GM23338 (cell line): ENCODE results near the gene LRRC37A3. TPM values are rescaled to one million over a fixed set of nuclear protein-coding genes. Genes with fewer than 3 reads are reported as not detected.
"Not testable (repeated sequence)": the region's sequence is repeated elsewhere in the genome, so short reads cannot be mapped to it uniquely, and the experiment has no call there.

ENCODE experiments used
- ATAC-seq: fragments of 200-7000 bp; cut with Tn5 transposase; 3 replicates; pipeline ENCODE4 v1.9.1; 2020
- DNase-seq: peaks from one replicate; pipeline ENCODE4 v3.0.0-alpha.2; 2015; ENCODE audit warnings: low spot score
- H2AFZ ChIP-seq: fragments of 200-600 bp; sonication (generic); 2 replicates; pipeline ENCODE4 v1.8.0; 2016; ENCODE audit warnings: antibody characterized with exemption, mild to moderate bottlenecking, moderate library complexity
- H3F3A ChIP-seq: fragments of 200-600 bp; sonication (generic); replicated peaks from 2 replicates; pipeline ENCODE4 v1.8.0; 2017; ENCODE audit warnings: antibody characterized with exemption, mixed run types, low read depth
- H3K27ac ChIP-seq: fragments of 200-600 bp; sonication (generic); 2 replicates; pipeline ENCODE4 v1.6.1; 2016; ENCODE audit warnings: low read depth
- H3K27me3 ChIP-seq: fragments of 200-600 bp; sonication (generic); 2 replicates; pipeline ENCODE4 v1.8.0; 2016; ENCODE audit warnings: mild to moderate bottlenecking, mixed run types, moderate library complexity; ENCODE audit not compliant: insufficient read depth
- H3K36me3 ChIP-seq: fragments of 200-600 bp; sonication (generic); 2 replicates; pipeline ENCODE4 v1.8.0; 2016; ENCODE audit warnings: mild to moderate bottlenecking; ENCODE audit not compliant: insufficient read depth
- H3K4me1 ChIP-seq: fragments of 200-600 bp; sonication (generic); 2 replicates; pipeline ENCODE4 v1.8.0; 2016; ENCODE audit warnings: mild to moderate bottlenecking, moderate library complexity; ENCODE audit not compliant: insufficient read depth
- H3K4me2 ChIP-seq: fragments of 200-600 bp; sonication (generic); 2 replicates; pipeline ENCODE4 v1.7.1; 2017; ENCODE audit warnings: mixed run types
- H3K4me3 ChIP-seq: fragments of 200-600 bp; sonication (generic); 2 replicates; pipeline ENCODE4 v1.6.1; 2016; ENCODE audit warnings: mixed run types
- H3K79me2 ChIP-seq: fragments of 200-600 bp; sonication (generic); replicated peaks from 2 replicates; pipeline ENCODE4 v1.8.0; 2017; ENCODE audit warnings: mild to moderate bottlenecking; ENCODE audit not compliant: insufficient read depth
- H3K9me2 ChIP-seq: fragments of 200-600 bp; sonication (generic); 2 replicates; pipeline ENCODE4 v1.8.0; 2017; ENCODE audit not compliant: insufficient read depth
- H4K20me1 ChIP-seq: fragments of 200-600 bp; sonication (generic); replicated peaks from 2 replicates; pipeline ENCODE4 v1.8.0; 2017; ENCODE audit warnings: mild to moderate bottlenecking; ENCODE audit not compliant: insufficient read depth
- H3K27ac Mint-ChIP-seq: 2 replicates; pipeline ENCODE4 v1.8.0; 2020; ENCODE audit warnings: inconsistent platforms, mild to moderate bottlenecking, moderate library complexity, mixed read lengths
- H3K27me3 Mint-ChIP-seq: 3 replicates; pipeline ENCODE4 v1.8.0; 2022; ENCODE audit warnings: low read depth, mild to moderate bottlenecking, moderate library complexity, mixed read lengths, inconsistent platforms; ENCODE audit not compliant: insufficient read depth, poor library complexity
- H3K36me3 Mint-ChIP-seq: 3 replicates; pipeline ENCODE4 v1.8.0; 2021; ENCODE audit warnings: low read depth, mild to moderate bottlenecking, inconsistent platforms, moderate library complexity, mixed read lengths
- H3K4me1 Mint-ChIP-seq: 3 replicates; pipeline ENCODE4 v1.8.0; 2020; ENCODE audit warnings: mild to moderate bottlenecking, inconsistent platforms, mixed read lengths
- H3K4me3 Mint-ChIP-seq: 3 replicates; pipeline ENCODE4 v1.8.0; 2021; ENCODE audit warnings: moderate library complexity, mild to moderate bottlenecking, inconsistent platforms, mixed read lengths
- H3K9me3 Mint-ChIP-seq: 3 replicates; pipeline ENCODE4 v1.8.0; 2020; ENCODE audit warnings: moderate library complexity, mild to moderate bottlenecking, inconsistent platforms, mixed read lengths
- polyA plus RNA-seq: library from polyadenylated mRNA; unstranded; fragments of >200 nt; fragmentation: Nextera tagmentation; extraction: Ambion mirVana; gene quantifications from 2 replicates; pipeline ENCODE4 v1.2.1, GENCODE V29; 2016
- total RNA-seq: library from RNA; depleted of rRNA; stranded (reverse); fragments of >200 nt; shearing (Covaris generic); gene quantifications from 2 replicates; pipeline ENCODE4 v1.2.3, GENCODE V29; 2014
- TF ChIP-seq, protein P1 (sequence below): IDR thresholded peaks from 2 replicates; pipeline ENCODE4 v1.6.1; 2016; ENCODE audit warnings: antibody characterized with exemption

LRRC37A3 gene
- total and polyA plus RNA-seq, 2 experiments from 2014 or later: 3.5 to 5.6 TPM

DNA sequence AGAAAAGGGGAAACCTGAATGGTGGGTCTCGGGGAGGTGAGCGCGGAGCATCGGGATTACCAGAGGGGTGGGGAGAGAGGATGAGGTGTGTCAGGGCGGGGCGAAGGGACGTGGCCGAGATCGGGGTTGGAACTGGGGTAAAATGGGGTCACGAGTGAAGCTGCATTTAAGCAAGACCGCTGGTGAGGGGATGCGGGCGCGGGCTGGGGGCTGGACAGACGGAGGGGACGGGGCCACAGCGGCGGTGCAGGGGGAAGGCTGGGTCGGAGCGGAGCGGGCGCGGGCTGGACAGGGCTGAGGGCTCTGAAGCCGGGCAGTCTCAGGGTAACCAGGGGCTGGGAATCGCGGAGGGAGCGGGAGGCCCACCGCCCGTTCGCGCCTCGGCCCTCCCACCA lies 82.7 kb downstream of the LRRC37A3 start:
- H3K79me2 ChIP-seq, H2AFZ ChIP-seq, H3K9me2 ChIP-seq, H4K20me1 ChIP-seq, H3K4me1 Mint-ChIP-seq, H3K27me3 ChIP-seq, H3K27me3 Mint-ChIP-seq, H3K27ac ChIP-seq, H3K36me3 ChIP-seq, H3K36me3 Mint-ChIP-seq, H3F3A ChIP-seq, H3K27ac Mint-ChIP-seq, H3K4me1 ChIP-seq, H3K9me3 Mint-ChIP-seq: not testable (repeated sequence)
- DNase-seq (peak; percentile 28), ATAC-seq (peak; percentile 75)
- Histone ChIP-seq H3K4me3 (peak overlapping the region; percentile 74), H3K4me2 (peak overlapping the region; percentile 89)
- TF ChIP-seq, protein P1, sequence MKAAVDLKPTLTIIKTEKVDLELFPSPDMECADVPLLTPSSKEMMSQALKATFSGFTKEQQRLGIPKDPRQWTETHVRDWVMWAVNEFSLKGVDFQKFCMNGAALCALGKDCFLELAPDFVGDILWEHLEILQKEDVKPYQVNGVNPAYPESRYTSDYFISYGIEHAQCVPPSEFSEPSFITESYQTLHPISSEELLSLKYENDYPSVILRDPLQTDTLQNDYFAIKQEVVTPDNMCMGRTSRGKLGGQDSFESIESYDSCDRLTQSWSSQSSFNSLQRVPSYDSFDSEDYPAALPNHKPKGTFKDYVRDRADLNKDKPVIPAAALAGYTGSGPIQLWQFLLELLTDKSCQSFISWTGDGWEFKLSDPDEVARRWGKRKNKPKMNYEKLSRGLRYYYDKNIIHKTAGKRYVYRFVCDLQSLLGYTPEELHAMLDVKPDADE: 0 out of 2 replicates have a peak, but pooled peaks have one; percentile 11
- H3K4me3 Mint-ChIP-seq: peak overlapping the region; percentile 82

DNA sequence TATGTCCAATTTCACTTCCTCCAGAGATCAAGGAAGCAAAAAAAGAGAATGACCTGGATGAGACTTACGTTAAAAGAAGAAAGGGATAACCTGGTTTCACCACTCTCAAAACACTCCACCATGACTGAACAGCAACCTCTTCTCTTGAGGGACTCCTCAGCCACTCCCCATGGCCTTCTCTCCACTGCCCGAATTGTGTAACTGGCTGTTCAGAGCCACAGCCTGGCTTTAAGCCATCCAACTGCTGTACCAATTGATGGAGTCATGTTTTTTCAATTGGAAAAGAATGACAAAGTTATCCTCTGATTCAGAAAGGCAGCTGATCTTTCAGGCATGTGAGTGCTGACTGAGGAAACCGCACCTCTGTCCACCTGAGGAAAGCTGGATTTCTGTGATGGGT lies 85.2 kb downstream of the LRRC37A3 start:
- not testable (repeated sequence) for H3K4me1 Mint-ChIP-seq, H3K36me3 Mint-ChIP-seq, H3K9me3 Mint-ChIP-seq, H3K27me3 ChIP-seq, H3K4me2 ChIP-seq, ATAC-seq, H3K27ac Mint-ChIP-seq, H2AFZ ChIP-seq, H3K9me2 ChIP-seq, H3K27ac ChIP-seq, H3K27me3 Mint-ChIP-seq, H3F3A ChIP-seq, H3K4me1 ChIP-seq, H3K36me3 ChIP-seq, H3K4me3 Mint-ChIP-seq, H3K79me2 ChIP-seq, H3K4me3 ChIP-seq, H4K20me1 ChIP-seq, DNase-seq

DNA sequence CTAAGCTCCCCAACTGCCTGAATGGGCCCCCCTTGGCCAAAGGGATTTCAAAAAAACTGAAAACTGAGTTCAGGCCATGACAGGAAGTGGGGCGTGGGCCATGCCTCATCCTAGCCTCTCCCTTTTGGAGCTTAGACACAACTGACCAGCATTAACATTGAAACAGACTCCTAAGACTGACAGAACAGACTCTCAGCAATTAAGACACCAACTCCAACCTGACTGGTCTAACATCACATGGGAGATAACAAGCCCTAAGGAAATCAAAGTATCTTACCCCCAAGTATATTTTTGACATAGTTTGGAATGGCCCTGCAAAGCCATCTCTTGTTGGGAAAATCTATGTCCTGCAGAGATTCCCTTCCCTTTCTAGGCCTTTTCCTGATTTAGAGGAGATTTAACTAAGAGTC lies 88.6 kb downstream of the LRRC37A3 start:
- H3K27me3 ChIP-seq, H3K4me2 ChIP-seq, H3F3A ChIP-seq, H3K36me3 ChIP-seq, H4K20me1 ChIP-seq, DNase-seq, H3K4me3 ChIP-seq, H3K9me3 Mint-ChIP-seq, H3K4me3 Mint-ChIP-seq, H3K79me2 ChIP-seq, H3K4me1 ChIP-seq, H3K27ac ChIP-seq, ATAC-seq, H2AFZ ChIP-seq, H3K27me3 Mint-ChIP-seq, H3K27ac Mint-ChIP-seq, H3K9me2 ChIP-seq, H3K4me1 Mint-ChIP-seq, H3K36me3 Mint-ChIP-seq: not testable (repeated sequence)

DNA sequence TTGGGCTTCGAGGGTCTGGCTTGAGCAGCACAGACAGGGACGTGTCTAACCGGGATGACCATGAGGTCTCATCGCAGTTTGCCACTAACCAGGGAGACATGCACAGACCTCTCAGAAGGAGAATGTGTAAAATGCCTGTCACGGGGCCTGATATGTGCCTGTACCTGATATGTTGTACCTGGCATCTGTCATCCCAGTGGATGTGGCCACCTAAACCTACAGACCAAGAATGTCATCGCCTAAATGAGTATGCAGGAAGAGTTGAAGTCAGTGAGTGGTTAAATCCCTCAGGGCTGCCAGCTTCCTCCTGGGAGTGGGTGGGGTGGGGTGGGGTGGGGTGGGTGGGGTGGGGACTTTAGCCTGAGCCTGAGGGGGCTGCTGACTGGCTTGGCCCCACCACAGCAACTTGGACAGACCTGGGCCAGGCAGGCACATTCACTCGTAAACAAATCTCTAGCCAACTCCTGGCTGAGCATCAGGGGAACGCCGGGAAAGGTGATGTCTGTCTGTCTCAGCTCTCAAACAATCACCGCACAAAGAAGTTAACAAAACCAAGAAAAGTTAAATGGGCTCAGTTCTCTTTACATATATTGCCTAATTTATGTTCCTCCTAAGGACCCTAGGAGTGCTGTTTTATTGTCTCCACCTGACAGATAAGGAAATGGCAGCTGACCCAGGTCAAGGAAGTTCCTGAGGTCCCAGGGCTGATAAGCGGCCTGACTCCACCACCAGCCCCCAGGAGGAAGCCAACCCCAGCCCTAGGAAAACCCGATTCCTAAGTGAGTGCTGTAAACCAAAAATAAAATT lies 89.3 kb downstream of the LRRC37A3 start:
- not testable (repeated sequence) for H3K79me2 ChIP-seq, H3K36me3 Mint-ChIP-seq, H3K9me3 Mint-ChIP-seq, H3K27ac Mint-ChIP-seq, ATAC-seq, H3K27ac ChIP-seq, H3K9me2 ChIP-seq, H3K36me3 ChIP-seq, H2AFZ ChIP-seq, H3K27me3 Mint-ChIP-seq, H3K4me1 Mint-ChIP-seq, H3K27me3 ChIP-seq, H3K4me3 ChIP-seq, H4K20me1 ChIP-seq, H3F3A ChIP-seq, DNase-seq, H3K4me1 ChIP-seq, H3K4me3 Mint-ChIP-seq, H3K4me2 ChIP-seq

DNA sequence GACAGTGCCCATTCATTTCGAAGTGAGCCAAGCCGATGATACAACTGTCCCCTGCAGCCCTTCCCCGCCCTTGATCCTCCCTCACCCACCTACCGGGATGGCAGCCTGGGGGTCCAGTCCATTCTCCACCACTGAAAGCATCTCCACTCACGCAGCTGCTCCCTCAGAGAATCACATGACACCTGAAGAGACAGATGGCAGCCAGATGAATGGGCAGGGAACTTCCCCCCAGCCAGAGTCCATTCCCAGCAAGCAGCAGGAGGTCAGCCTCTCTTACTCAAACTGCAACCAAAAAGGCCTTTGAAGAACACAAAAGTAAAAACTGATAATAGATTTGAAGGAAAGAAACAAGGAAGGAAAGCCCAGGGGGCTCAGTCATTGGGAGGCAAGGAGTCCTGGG lies 90.2 kb downstream of the LRRC37A3 start:
- not testable (repeated sequence) for H3K27ac ChIP-seq, H3K79me2 ChIP-seq, H3K4me3 ChIP-seq, H3K9me2 ChIP-seq, H3K4me1 ChIP-seq, H3K9me3 Mint-ChIP-seq, H3K27me3 Mint-ChIP-seq, H3K27me3 ChIP-seq, H4K20me1 ChIP-seq, H3K36me3 Mint-ChIP-seq, H3F3A ChIP-seq, H3K4me3 Mint-ChIP-seq, H3K4me1 Mint-ChIP-seq, H3K36me3 ChIP-seq, H3K27ac Mint-ChIP-seq, H2AFZ ChIP-seq, H3K4me2 ChIP-seq, DNase-seq
- peak; percentile 57 for ATAC-seq

DNA sequence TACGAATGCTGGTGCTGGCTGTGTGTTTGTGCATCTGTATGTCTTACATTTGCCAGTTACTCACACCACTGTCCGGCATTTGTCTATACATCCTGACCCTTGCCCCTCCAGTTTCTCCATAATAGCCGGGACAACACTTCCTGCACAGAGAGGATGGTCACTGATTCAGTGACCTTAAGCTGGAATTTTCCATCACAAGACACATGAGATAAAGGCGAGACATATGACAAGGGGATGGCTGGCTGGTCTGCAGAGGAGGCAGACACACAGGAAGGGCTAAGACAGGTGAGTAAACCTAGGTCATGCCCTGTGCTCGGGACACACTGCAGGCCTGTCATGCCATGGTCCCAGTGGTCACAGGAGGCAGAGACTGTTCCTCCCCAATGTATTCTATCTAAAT lies 100.4 kb downstream of the LRRC37A3 start:
- H3K4me1 ChIP-seq, H3K4me3 Mint-ChIP-seq, H2AFZ ChIP-seq, H4K20me1 ChIP-seq, H3K4me3 ChIP-seq, H3K27me3 ChIP-seq, H3K4me1 Mint-ChIP-seq, H3K4me2 ChIP-seq, H3K79me2 ChIP-seq, H3K27ac Mint-ChIP-seq, H3K27me3 Mint-ChIP-seq, H3K36me3 ChIP-seq, DNase-seq, H3K9me2 ChIP-seq, ATAC-seq, H3K9me3 Mint-ChIP-seq, H3K27ac ChIP-seq, H3F3A ChIP-seq: not testable (repeated sequence)
- H3K36me3 Mint-ChIP-seq: peaks cover 15% of the 10 kb centered on the region; the same call in 2 of the 3 replicates
